ENCODE data around the gene CYTIP. TPM values are rescaled to one million over a fixed set of nuclear protein-coding genes. Genes with fewer than 3 reads are reported as not detected.

Gene CYTIP
- total RNA-seq, 1 experiment from 2014 or later, result not detected

DNA sequence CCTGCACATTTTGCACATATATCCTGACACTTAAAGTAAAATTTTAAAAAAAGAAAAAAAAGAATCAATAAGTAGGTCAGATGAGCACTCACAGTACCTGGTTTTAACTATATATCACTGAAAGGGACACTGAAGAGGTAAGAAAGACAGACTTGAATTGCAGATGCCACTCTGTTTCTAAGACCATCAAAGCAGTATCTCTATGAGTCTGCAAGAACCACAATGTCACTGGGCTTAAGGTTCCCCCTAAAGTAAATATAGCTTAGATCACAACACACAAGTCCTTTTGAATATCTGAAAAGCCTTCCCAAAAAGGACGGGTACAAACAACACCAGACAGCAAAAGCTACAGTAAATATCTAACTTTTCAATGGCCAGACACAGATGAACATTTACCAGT is 57.6 kb downstream of the CYTIP start:
- no TSS peak for BruUV-seq (replicated peaks)
- POLR2A ChIA-PET (ENCODE audit: low non-redundant PET), result interaction anchor here (0.7 kb wide), 1 partner anchor 1748 kb away, joined by 3 read pairs; no protein-coding TSS in a partner anchor
- DNase-seq (ENCODE audit: low spot score), result no peak
- intact Hi-C loops (cut with micrococcal nuclease; ENCODE audit: unreplicated experiment), result no loop called here
- no peaks in the 10 kb centered on the region for H3K9me3 ChIP-seq (ENCODE audit: low read depth, low read length, poor library complexity, severe bottlenecking)
- H3K27ac ChIP-seq (ENCODE audit: low read depth, low read length, poor library complexity, severe bottlenecking), result no peak overlapping the region
- TF ChIP-seq CTCF (conservative IDR thresholded peaks at IDR 0.05; ENCODE audit: low read depth, low read length), result no peak
- no peak for TF ChIP-seq EZH2 (IDR thresholded peaks at IDR 0.05; ENCODE audit: borderline replicate concordance, low read depth, low read length, poor library complexity, severe bottlenecking)
- no peaks in the 10 kb centered on the region for H3K27me3 ChIP-seq (replicated peaks; ENCODE audit: insufficient read depth, low read depth, low read length, poor library complexity)
- no peak overlapping the region for H3K4me3 ChIP-seq (ENCODE audit: low read depth, low read length, poor library complexity, severe bottlenecking)
- H3K4me1 ChIP-seq (ENCODE audit: insufficient read depth, low read length, poor library complexity, severe bottlenecking), result no peaks in the 10 kb centered on the region
- CTCF ChIA-PET, result no interaction called here
- no peaks in the 10 kb centered on the region for H3K36me3 ChIP-seq (ENCODE audit: insufficient read depth, low read length, poor library complexity, severe bottlenecking)

GRCh38 chr2:157377861-157378260 is 66.0 kb downstream of the CYTIP start:
- H3K4me3 ChIP-seq (ENCODE audit: low read depth, low read length, poor library complexity, severe bottlenecking), result no peak overlapping the region
- H3K4me1 ChIP-seq (ENCODE audit: insufficient read depth, low read length, poor library complexity, severe bottlenecking), result no peaks in the 10 kb centered on the region
- DNase-seq (ENCODE audit: low spot score), result no peak
- no peaks in the 10 kb centered on the region for H3K27me3 ChIP-seq (replicated peaks; ENCODE audit: insufficient read depth, low read depth, low read length, poor library complexity)
- TF ChIP-seq EZH2 (IDR thresholded peaks at IDR 0.05; ENCODE audit: borderline replicate concordance, low read depth, low read length, poor library complexity, severe bottlenecking) (no peak), CTCF (conservative IDR thresholded peaks at IDR 0.05; ENCODE audit: low read depth, low read length) (no peak)
- H3K36me3 ChIP-seq (ENCODE audit: insufficient read depth, low read length, poor library complexity, severe bottlenecking), result no peaks in the 10 kb centered on the region
- intact Hi-C loops (cut with micrococcal nuclease; ENCODE audit: unreplicated experiment), result no loop called here
- H3K27ac ChIP-seq (ENCODE audit: low read depth, low read length, poor library complexity, severe bottlenecking), result no peak overlapping the region
- POLR2A ChIA-PET (ENCODE audit: low non-redundant PET), result no interaction called here
- CTCF ChIA-PET, result no interaction called here
- BruUV-seq (replicated peaks), result no TSS peak
- peaks cover 5% of the 10 kb centered on the region for H3K9me3 ChIP-seq (ENCODE audit: low read depth, low read length, poor library complexity, severe bottlenecking)

DNA sequence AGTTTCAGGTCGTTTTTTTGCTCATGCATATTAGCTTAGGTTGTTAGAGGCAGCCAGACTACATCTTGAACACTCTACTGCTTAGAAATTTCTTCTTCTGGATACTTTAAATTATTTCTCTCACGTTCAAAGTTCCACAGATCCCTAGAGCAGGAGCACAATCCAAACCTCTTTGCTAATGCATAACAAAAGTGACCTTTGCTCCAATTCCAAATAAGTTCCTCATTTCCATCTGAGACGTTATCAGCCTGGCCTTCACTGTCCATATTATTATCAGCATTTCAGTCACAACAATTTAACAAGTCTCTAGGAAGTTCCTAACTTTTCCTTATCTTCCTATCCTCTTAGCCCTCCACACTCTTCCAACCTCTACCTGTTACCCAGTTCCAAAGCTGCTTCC is 67.8 kb downstream of the CYTIP start:
- ChIA-PET POLR2A (ENCODE audit: low non-redundant PET) (no interaction called here), CTCF (no interaction called here)
- TF ChIP-seq CTCF (conservative IDR thresholded peaks at IDR 0.05; ENCODE audit: low read depth, low read length), result no peak
- no peak for TF ChIP-seq EZH2 (IDR thresholded peaks at IDR 0.05; ENCODE audit: borderline replicate concordance, low read depth, low read length, poor library complexity, severe bottlenecking)
- Histone ChIP-seq H3K4me1 (ENCODE audit: insufficient read depth, low read length, poor library complexity, severe bottlenecking) (no peaks in the 10 kb centered on the region), H3K27ac (ENCODE audit: low read depth, low read length, poor library complexity, severe bottlenecking) (no peak overlapping the region), H3K27me3 (replicated peaks; ENCODE audit: insufficient read depth, low read depth, low read length, poor library complexity) (no peaks in the 10 kb centered on the region), H3K36me3 (ENCODE audit: insufficient read depth, low read length, poor library complexity, severe bottlenecking) (no peaks in the 10 kb centered on the region), H3K9me3 (ENCODE audit: low read depth, low read length, poor library complexity, severe bottlenecking) (peaks cover 5% of the 10 kb centered on the region), H3K4me3 (ENCODE audit: low read depth, low read length, poor library complexity, severe bottlenecking) (no peak overlapping the region)
- DNase-seq (ENCODE audit: low spot score), result no peak
- no TSS peak for BruUV-seq (replicated peaks)
- intact Hi-C loops (cut with micrococcal nuclease; ENCODE audit: unreplicated experiment), result no loop called here
